ENCODE measurements around the gene PSKH1.
"Not testable (repeated sequence)": the region's sequence is repeated elsewhere in the genome, so short reads cannot be mapped to it uniquely, and the experiment has no call there.

PSKH1 gene

DNA sequence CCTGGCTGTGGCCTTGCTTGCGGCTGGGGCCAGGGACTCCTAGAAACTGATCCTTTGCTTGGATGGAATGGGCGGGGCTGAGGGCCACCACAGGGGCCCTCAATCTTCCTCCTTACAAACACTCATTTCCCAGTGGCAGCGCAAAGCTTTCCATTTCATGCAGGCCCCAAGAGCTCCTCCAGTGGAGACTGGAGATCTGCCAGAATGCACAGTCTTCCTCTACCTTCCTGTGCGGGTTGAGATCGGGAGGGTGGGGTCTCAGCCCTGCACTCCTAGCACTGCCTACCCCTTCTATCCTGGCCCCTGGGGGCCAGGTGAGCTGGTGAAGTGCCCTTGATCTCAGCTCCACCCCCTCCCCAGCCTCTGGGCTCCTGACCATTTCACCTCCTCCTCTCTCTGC lies 6.7 kb upstream of the PSKH1 start:
- DNase-seq (ENCODE audit: low read depth, low spot score), result no peak

DNA sequence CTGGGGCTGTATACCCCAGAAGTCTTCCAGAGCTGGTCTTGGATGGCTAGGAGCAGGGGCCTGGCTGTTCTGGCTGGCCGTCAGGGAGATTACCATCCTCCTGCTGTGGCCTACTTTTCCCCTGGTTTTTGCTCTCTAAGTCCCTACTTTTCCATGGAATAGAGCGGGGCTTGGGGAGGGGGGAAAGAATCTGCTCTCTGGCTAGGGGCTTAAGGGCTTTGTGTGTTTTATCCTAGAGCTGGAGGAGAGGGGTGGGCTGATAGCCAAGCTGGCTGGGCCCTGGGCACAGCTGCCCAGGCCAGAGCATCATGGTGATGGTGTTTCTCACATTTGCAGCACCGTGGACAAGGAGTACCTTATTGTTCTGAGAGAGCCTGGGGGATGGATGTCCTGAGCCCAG lies 4.7 kb upstream of the PSKH1 start:
- no peak for DNase-seq (ENCODE audit: low read depth, low spot score)

DNA sequence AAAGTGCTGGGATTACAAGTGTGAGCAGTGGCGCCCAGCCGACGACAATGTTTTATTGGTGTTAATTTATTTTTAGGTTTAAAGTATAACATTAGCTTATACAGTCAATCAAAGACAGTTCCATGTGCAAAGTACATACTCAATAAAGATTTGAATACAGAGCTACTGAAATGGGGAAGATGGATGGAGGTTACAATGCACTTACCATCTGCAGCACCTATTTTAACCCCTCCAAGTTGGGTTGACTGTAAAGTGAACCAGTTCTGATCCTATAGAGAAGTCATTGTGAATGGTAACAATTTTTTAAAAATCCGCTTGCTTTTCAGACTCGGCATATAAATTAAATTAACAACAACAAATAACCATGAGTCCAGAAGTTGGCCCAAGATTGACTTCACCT lies 679 bp upstream of the PSKH1 start:
- no peak for DNase-seq (ENCODE audit: low read depth, low spot score)

DNA sequence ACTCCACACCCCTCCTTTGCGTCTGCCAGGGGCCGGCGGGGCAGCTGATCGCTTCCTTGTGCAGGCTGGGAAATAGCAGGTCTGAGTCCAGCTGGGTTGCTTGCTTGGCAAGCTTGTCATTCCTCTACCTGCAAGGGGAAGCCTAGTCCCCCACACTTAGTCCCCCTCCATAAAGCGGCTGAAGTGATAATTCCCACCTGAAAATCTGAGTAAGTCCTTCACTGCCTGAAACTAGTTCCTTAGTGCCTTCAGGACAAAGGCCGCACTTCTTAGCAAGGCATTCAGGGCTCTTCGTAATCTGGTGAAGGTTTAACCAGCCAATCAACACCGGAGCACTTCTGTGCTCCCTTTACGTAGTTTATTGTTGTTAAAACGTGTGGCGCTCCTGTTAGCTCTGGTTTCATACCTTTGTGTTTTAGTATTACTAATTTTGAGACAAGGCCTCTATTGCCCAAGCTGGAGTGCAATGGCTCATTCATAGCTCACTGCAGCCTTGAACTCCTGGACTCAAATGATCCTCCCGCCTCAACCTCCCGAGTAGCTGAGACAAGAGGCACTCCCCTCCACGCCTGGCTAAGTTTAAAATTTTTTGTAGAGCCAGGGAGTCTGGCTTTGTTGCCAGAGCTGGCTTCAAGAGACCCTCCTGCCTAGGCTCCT lies 817 bp downstream of the PSKH1 start:
- DNase-seq (ENCODE audit: low read depth, low spot score), result no peak

DNA sequence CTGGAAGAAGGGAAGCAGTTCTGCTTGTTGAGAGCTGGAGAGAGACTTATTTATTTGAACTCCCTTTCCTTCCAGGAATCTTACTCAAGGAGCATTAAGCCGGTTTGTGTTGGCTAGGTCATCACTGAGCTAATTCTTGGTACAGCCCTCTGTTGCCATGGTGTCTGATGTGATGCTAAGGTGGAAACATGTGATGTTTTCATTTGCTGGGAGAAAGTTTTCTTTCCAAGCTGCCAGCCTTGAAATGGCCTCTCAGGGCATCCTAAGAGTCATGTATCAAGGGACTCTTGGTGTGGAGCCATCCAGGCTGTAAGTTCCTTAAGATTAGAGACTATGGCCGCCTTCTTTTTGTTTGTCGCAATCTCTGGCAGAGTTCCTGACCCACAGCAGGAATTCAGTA lies 4.2 kb downstream of the PSKH1 start:
- DNase-seq (ENCODE audit: low read depth, low spot score), result peak; percentile 85

DNA sequence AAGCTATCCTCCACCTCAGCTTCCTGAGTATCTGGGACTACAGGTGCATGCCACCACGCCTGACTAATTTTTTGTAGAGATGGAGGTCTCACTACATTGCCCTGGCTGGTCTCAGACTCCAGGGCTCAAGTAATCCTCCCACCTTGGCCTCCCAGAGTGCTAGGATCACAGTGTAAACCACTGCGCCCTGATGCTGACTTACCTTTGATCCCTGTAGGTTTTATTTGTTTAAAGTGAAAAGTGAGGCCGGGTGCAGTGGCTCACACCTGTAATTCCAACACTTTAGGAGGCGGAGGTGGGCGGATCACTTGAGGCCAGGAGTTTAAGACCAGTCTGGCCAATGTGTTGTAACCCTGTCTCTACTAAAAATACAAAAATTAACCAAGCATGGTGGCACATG lies 8.7 kb downstream of the PSKH1 start:
- no peak for DNase-seq (ENCODE audit: low read depth, low spot score)

DNA sequence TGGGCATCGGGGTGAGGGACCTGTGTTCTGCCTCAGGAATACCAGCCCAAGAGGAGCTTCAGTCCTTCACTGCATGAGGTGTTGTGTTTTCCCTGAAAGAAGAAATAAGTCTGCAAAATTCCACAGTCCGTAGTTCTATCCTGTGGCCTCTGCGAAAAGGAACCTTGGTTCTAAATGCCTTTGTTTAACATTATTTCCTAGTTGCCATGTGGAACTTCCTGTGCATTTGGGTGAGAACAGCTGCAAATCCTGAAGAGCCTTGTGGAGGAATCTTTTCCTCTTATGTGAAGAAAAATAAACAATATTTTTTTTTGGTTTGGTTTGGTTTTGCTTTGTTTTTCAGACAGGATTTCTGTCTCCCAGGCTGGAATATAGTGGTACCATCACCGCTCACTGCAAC lies 9.8 kb downstream of the PSKH1 start:
- no peak for DNase-seq (ENCODE audit: low read depth, low spot score)

DNA sequence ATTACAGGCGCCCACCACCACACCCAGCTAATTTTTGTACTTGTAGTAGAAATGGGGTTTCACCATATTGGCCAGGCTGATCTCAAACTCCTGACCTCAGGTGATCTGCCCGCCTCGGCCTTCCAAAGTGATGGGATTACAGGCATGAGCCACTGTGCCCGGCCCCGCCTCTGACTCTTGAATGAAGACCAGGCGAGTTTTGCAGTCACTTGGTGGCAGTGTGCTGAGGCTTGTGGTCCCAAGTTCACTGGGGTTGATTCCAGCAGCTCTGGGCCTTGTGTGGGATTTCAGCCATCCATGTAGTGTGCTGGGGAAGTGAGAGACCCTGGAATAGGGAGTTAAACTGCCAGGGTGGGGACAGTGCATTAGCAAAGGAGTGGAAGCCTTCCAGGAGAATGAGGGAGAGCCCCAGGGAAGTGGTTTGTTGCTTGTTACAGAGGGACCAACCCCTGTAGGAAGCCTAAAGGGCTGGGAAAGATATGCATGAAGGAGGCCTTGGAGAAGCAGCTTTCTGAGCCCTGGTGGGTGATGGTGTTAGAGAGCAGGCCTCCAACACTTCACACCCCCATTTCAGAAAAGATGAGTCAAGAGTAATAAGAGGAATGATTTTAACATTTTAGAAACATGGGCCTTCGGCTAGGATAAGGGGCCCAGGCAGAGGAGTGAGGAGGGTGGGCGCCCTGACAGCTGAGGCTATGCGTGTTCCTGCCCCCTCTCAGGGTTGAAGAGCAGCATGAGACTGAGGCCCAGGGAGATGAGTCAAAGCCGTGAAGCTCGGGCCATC lies 14.5 kb downstream of the PSKH1 start:
- DNase-seq (ENCODE audit: low read depth, low spot score), result no peak

DNA sequence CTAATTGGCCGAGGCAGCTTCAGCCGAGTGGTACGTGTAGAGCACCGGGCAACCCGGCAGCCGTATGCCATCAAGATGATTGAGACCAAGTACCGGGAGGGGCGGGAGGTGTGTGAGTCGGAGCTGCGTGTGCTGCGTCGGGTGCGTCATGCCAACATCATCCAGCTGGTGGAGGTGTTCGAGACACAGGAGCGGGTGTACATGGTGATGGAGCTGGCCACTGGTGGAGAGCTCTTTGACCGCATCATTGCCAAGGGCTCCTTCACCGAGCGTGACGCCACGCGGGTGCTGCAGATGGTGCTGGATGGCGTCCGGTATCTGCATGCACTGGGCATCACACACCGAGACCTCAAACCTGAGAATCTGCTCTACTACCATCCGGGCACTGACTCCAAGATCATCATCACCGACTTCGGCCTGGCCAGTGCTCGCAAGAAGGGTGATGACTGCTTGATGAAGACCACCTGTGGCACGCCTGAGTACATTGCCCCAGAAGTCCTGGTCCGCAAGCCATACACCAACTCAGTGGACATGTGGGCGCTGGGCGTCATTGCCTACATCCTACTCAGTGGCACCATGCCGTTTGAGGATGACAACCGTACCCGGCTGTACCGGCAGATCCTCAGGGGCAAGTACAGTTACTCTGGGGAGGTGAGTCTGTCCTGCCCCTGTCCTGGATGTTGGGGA lies 16.1 kb downstream of the PSKH1 start:
- no peak for DNase-seq (ENCODE audit: low read depth, low spot score)

DNA sequence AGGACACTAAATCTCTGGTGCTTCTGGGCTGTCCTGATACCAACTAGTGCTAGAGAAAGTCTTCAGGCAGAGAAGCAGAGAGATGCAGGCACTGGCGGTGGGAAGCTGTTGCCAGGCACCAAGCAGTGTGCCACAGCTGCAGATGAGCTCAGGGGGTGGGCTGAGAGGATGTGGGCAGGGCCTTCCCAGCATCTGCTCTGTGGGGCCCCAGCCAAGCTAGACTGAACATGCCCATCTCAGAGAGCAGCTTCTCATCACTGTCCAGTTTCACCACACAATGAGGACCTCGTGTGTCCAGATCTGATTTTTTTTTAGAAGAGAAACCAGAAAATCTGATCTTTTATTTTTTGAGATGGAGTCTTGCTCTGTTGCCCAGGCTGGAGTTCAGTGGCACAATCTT lies 17.1 kb downstream of the PSKH1 start:
- no peak for DNase-seq (ENCODE audit: low read depth, low spot score)

DNA sequence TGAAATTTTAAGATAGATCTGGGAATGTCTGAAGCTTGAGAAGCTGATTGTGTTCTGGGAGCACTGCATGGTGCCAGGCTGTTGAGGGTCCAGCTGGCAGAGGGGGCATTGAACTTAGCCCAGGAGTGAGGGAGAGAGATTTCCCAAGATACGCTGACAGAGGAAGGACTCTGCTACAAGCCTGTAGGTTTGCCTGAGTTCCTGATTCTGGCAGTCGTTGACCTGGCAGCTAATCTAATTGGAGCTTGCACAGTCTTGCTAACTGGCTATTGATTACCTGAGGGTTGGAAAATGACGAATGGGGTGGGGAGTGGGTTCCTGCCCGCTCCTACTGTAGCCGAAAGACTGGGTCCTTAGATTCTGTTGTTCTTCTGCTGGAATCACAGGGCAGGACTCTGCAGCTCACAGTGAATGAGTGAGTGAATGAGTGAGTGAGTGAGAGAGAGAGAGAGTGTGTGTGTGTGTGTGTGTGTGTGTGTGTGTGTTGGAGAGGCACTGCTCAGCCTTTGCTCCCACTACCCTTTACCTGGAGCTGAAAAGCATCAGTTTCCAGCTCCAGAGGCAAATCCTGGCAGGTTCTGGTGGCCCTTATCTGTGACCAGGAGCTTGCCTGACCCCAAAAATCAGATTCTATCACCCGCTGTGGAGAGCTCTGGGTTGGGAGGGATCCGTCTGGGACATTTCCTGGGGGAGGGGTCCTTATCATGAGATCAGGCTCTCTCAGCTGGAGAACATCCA lies 21.9 kb downstream of the PSKH1 start:
- DNase-seq (ENCODE audit: low read depth, low spot score), result no peak

DNA sequence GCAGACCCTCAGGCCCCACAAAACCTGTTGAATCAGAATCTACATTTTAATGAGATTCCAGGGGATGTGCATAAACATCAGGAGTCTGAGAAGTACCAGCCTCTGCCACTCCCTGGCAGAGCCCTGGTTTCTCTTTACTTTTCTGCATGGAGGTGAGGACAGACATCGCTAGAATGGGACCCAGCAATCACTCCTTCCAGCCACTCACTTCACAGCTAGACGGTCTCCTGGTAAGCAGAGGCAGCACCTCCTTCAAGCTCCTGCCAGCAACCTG lies 22.4 kb downstream of the PSKH1 start:
- DNase-seq (ENCODE audit: low read depth, low spot score), result not testable (repeated sequence)

DNA sequence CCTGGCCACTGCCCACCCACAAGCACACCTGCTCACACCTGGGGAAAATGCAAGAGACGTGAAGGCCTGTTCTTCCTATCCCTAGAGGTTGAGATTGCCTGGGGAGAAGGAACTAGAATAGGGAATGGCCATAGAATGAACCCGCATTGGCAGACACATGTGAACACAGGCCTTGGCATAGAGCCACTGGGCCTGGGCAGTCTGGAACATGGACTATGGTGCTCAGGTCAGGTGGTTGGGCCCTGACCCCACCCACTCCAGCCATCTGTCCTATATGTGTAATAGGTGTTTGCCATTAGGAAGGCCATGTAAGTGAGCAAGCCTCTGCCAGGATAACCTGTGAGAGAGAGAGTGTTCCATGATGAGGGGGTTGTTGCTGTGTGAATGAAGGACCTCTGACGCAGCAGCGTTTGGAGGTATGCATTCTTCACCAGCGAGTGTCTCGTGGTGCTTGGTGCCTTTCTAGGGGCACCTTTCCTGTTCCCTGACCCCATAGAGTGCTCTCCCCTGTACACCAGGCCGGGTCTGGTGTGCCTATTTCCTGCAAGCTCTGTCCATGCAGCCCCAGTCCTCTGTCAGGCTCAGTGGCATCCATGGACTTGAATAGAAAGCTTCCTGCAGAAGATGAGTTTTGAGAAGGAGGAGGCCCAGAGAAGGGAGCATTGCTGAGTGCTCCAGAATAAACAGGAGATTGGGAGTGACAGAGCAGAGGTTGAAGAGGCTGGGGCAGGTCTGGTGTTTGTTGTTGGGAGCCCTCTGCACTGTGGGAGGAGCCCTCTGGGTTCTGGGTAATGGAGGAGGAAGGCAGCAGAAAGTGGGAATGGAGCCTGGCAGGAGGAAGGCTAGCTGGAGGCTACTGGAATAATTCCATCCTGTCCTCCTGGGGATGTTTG lies 23.0 kb downstream of the PSKH1 start:
- no peak for DNase-seq (ENCODE audit: low read depth, low spot score)

DNA sequence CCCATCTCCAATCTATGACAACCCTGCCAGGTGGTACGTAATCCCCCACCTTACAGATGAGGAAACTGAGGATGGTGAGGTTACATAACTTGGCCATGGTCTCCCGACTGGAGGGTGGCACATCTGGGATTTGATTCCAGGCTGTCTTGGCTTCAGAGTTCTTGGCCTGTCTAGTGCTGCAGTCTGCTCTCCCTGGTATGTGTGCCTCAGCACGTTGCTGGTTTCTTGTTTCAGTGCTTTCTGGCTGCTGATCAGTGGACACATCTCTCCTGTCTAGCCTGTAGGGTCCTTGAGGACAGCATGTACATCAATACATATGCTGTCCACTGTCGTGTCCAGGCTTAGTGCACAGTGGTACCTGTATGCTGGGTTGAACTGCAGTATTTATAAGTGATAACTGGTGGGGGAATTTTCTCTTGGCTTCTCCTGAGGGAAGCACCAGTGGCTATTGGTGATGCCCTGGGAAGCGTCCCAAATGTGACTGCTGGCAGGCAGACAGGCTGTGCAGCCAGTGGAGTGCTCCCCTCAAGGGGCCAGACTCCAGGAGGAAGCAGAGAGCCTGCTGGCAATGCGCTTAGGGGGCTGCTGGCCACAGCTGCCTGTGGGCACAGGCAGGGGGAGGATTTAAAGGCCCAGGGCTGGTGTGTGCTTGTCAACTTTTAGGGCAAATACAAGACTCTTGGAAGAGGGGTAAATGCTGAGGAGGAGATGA lies 24.2 kb downstream of the PSKH1 start:
- DNase-seq (ENCODE audit: low read depth, low spot score), result peak; percentile 60

DNA sequence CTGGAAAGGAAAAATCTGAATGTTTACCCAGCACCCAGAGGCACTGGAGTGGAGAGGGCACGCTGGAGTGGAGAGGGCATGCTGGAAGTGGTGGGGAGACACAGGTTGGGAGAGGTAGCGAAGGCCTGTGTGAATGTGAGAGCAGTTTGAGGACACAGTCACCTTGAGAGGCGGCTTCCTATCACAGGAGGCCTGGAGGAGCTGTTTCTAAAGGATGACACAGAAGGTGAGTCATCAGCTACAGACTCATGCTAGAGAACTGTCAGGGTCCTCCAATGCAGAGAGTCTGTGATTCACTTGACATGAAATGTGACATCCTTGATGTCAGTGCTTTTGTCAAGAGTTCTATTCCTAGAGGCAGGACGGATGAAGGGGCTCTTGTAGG lies 24.8 kb downstream of the PSKH1 start:
- DNase-seq (ENCODE audit: low read depth, low spot score), result peak; percentile 48

DNA sequence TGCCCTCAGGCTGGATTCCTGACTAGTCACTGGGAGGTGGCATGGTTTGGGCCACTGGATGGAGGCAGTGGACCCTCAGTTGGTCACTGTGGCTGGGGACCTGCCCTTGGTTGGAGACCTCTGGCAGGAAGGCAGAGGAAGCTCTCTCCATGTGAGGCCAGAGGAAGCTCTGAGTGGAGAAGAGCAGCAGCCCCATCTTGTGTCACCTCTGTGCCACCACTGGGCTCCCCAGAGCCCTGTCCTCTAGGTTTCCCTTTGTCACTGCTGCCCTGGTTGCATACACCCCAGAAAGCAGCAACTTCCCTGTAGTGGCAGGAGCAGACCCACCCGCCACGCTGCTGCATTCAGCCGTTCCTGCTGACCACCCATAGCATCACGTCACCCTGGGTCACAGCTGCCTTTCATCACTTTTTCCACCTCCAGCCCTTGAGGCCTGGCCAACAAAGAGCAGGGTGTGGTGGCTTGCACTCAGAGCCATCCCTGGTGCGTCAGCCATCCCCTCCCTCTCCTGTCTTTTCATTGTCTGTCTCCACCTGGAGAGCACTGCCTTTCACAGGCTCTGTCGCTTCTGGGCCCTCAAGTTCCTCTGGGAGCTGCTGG lies 26.7 kb downstream of the PSKH1 start:
- DNase-seq (ENCODE audit: low read depth, low spot score), result no peak

DNA sequence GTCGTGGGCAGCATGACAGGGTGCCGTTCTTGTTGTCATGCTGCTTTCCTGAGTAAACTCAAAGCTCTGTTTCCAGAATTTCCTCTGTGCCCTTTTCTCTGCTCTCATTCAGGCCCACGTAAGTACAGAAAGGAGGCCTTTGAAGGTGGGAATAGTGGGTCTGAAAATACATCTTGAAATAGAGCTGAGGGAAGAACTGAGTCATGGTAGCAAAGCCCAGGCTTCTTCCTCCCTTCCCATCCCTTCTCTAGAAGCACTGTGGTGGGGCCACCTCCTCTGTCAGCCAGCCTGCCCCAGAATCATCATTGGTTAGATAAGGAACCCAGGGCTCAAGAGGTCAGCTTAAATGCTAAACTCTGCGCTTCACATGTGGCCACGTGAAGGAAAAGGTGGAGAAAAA lies 29.2 kb downstream of the PSKH1 start:
- DNase-seq (ENCODE audit: low read depth, low spot score), result no peak

DNA sequence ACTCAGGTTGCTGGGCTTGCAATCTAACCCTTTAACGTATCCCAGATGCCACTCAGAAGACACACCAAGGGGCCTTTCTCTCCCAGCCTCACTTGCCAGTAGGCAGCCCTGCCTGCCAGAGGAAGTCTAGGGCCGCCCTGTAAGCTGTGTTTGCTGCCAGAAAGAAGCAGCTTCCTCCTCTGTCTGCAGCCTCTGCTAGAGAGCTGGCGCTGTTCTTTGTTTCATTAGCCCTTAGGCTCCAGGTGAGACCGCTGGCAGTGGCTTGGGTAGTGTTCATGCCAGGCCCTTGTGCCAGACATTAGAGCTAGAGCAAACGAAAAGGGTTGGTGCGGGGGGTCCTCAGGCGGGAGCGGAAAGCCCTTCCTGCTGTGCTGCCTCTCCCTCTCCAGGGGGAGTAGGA lies 29.7 kb downstream of the PSKH1 start:
- DNase-seq (ENCODE audit: low read depth, low spot score), result no peak

DNA sequence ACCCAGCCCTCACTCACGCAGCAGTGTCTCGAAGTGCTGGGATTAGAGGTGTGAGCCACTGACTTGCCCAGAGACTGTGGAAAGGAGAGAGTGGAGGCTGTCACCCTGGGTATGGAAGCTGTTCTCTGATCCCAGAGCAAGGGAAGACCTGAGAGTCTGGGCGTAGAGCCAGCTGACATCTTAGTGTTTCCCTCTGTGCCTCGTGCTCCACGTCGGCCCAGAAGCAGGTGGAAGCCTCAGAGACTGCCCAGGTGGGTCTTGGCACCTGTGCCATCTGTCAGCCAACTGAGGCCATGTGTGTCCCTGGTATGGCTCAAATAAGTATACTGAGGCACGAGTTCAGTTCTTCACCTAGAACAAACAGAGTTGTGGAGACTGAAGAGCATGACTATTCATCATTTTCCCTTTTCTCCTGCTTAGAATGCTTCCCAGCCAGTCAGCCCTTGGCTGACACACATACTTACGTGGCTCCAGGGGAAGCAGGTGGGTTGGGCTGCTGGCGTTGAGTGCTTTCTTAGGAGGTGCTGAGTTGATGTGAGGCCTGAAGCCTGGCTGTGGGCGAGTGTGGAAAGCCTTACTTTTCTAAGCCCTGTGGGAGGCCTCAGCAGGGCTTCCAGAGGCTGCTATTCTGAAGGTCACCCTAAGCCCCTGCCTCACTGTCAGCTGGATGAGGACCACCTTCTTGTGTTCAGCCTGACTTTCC lies 30.5 kb downstream of the PSKH1 start:
- DNase-seq (ENCODE audit: low read depth, low spot score), result no peak

All from astrocyte of the hippocampus (primary cell).